Measurements from ENCODE around the gene ERVFRD-1.
A peak's percentile ranks its signal among the peaks of the same experiment; 100 is the strongest.

ERVFRD-1 gene

GRCh38 chr6:11108726-11109125 is 2.8 kb downstream of the ERVFRD-1 start:
- Histone ChIP-seq H3K9me3 (ENCODE audit: control insufficient read depth in 2 of 2, low read length in 2 of 2) (no peaks in the 10 kb centered on the region), H3K4me3 (ENCODE audit: low read length in 2 of 2) (no peak overlapping the region), H3K27ac (ENCODE audit: low read length) (no peak overlapping the region), H3K9ac (ENCODE audit: low read length in 2 of 2) (no peak overlapping the region), H3K27me3 (ENCODE audit: control insufficient read depth in 1 of 2, insufficient read depth in 2 of 2, low read length in 2 of 2) (no peaks in the 10 kb centered on the region), H3K36me3 (ENCODE audit: control insufficient read depth in 2 of 2, insufficient read depth in 2 of 2, low read length in 2 of 2) (peaks cover 0 to 2% of the 10 kb centered on the region in 2 donors), H3K4me1 (ENCODE audit: control insufficient read depth, insufficient read depth, low read length) (no peaks in the 10 kb centered on the region)

GRCh38 chr6:11103065-11103464 is 8.5 kb downstream of the ERVFRD-1 start:
- no peaks in the 10 kb centered on the region for H3K9me3 ChIP-seq (ENCODE audit: control insufficient read depth in 2 of 2, low read length in 2 of 2)
- no peak overlapping the region for H3K27ac ChIP-seq (ENCODE audit: low read length)
- H3K36me3 ChIP-seq (ENCODE audit: control insufficient read depth in 2 of 2, insufficient read depth in 2 of 2, low read length in 2 of 2): no peaks in the 10 kb centered on the region
- no peaks in the 10 kb centered on the region for H3K27me3 ChIP-seq (ENCODE audit: control insufficient read depth in 1 of 2, insufficient read depth in 2 of 2, low read length in 2 of 2)
- H3K4me1 ChIP-seq (ENCODE audit: control insufficient read depth, insufficient read depth, low read length): no peaks in the 10 kb centered on the region
- H3K4me3 ChIP-seq (ENCODE audit: low read length in 2 of 2): no peak overlapping the region
- no peak overlapping the region for H3K9ac ChIP-seq (ENCODE audit: low read length in 2 of 2)

GRCh38 chr6:11101417-11101816 is 10.1 kb downstream of the ERVFRD-1 start:
- Histone ChIP-seq H3K27ac (ENCODE audit: low read length) (no peak overlapping the region), H3K36me3 (ENCODE audit: control insufficient read depth in 2 of 2, insufficient read depth in 2 of 2, low read length in 2 of 2) (no peaks in the 10 kb centered on the region), H3K4me3 (ENCODE audit: low read length in 2 of 2) (no peak overlapping the region), H3K9me3 (ENCODE audit: control insufficient read depth in 2 of 2, low read length in 2 of 2) (no peaks in the 10 kb centered on the region), H3K4me1 (ENCODE audit: control insufficient read depth, insufficient read depth, low read length) (no peaks in the 10 kb centered on the region), H3K9ac (ENCODE audit: low read length in 2 of 2) (no peak overlapping the region), H3K27me3 (ENCODE audit: control insufficient read depth in 1 of 2, insufficient read depth in 2 of 2, low read length in 2 of 2) (no peaks in the 10 kb centered on the region)

GRCh38 chr6:11098004-11098403 is 13.5 kb downstream of the ERVFRD-1 start:
- H3K27ac ChIP-seq (ENCODE audit: low read length): no peak overlapping the region
- no peak overlapping the region for H3K4me3 ChIP-seq (ENCODE audit: low read length in 2 of 2)
- no peak overlapping the region for H3K9ac ChIP-seq (ENCODE audit: low read length in 2 of 2)
- H3K9me3 ChIP-seq (ENCODE audit: control insufficient read depth in 2 of 2, low read length in 2 of 2): no peaks in the 10 kb centered on the region
- H3K4me1 ChIP-seq (ENCODE audit: control insufficient read depth, insufficient read depth, low read length): peaks cover 16% of the 10 kb centered on the region
- no peaks in the 10 kb centered on the region for H3K27me3 ChIP-seq (ENCODE audit: control insufficient read depth in 1 of 2, insufficient read depth in 2 of 2, low read length in 2 of 2)
- H3K36me3 ChIP-seq (ENCODE audit: control insufficient read depth in 2 of 2, insufficient read depth in 2 of 2, low read length in 2 of 2): no peaks in the 10 kb centered on the region

GRCh38 chr6:11097476-11097875 is 14.0 kb downstream of the ERVFRD-1 start:
- no peak overlapping the region for H3K27ac ChIP-seq (ENCODE audit: low read length)

GRCh38 chr6:11096109-11096508 is 15.4 kb downstream of the ERVFRD-1 start:
- Histone ChIP-seq H3K4me1 (ENCODE audit: control insufficient read depth, insufficient read depth, low read length) (peaks cover 17% of the 10 kb centered on the region), H3K27ac (ENCODE audit: low read length) (no peak overlapping the region), H3K36me3 (ENCODE audit: control insufficient read depth in 2 of 2, insufficient read depth in 2 of 2, low read length in 2 of 2) (no peaks in the 10 kb centered on the region), H3K9ac (ENCODE audit: low read length in 2 of 2) (no peak overlapping the region), H3K27me3 (ENCODE audit: control insufficient read depth in 1 of 2, insufficient read depth in 2 of 2, low read length in 2 of 2) (no peaks in the 10 kb centered on the region), H3K4me3 (ENCODE audit: low read length in 2 of 2) (no peak overlapping the region), H3K9me3 (ENCODE audit: control insufficient read depth in 2 of 2, low read length in 2 of 2) (no peaks in the 10 kb centered on the region)

More at GRCh38 chr6:11097476-11097875, 14.0 kb downstream of the ERVFRD-1 start:
- H3K36me3 ChIP-seq (ENCODE audit: control insufficient read depth in 2 of 2, insufficient read depth in 2 of 2, low read length in 2 of 2): no peaks in the 10 kb centered on the region
- no peaks in the 10 kb centered on the region for H3K27me3 ChIP-seq (ENCODE audit: control insufficient read depth in 1 of 2, insufficient read depth in 2 of 2, low read length in 2 of 2)
- H3K4me1 ChIP-seq (ENCODE audit: control insufficient read depth, insufficient read depth, low read length): peaks cover 17% of the 10 kb centered on the region
- H3K9me3 ChIP-seq (ENCODE audit: control insufficient read depth in 2 of 2, low read length in 2 of 2): no peaks in the 10 kb centered on the region
- H3K4me3 ChIP-seq (ENCODE audit: low read length in 2 of 2): no peak overlapping the region
- no peak overlapping the region for H3K9ac ChIP-seq (ENCODE audit: low read length in 2 of 2)

- no peaks in the 10 kb centered on the region for H3K9me3 ChIP-seq (ENCODE audit: control insufficient read depth in 2 of 2, low read length in 2 of 2)
- H3K27me3 ChIP-seq (ENCODE audit: control insufficient read depth in 1 of 2, insufficient read depth in 2 of 2, low read length in 2 of 2): no peaks in the 10 kb centered on the region
- H3K9ac ChIP-seq (ENCODE audit: low read length in 2 of 2): peak overlapping the region; percentile 79 to 89
- H3K36me3 ChIP-seq (ENCODE audit: control insufficient read depth in 2 of 2, insufficient read depth in 2 of 2, low read length in 2 of 2): no peaks in the 10 kb centered on the region
- H3K27ac ChIP-seq (ENCODE audit: low read length): peak overlapping the region; percentile 64
- peak overlapping the region; percentile 96 for H3K4me3 ChIP-seq (ENCODE audit: low read length in 2 of 2)
- peaks cover 17% of the 10 kb centered on the region for H3K4me1 ChIP-seq (ENCODE audit: control insufficient read depth, insufficient read depth, low read length)
Measured at GRCh38 chr6:11094941-11095340, 16.6 kb downstream of the ERVFRD-1 start.

- H3K27ac ChIP-seq (ENCODE audit: low read length): peak overlapping the region; percentile 64
- no peaks in the 10 kb centered on the region for H3K36me3 ChIP-seq (ENCODE audit: control insufficient read depth in 2 of 2, insufficient read depth in 2 of 2, low read length in 2 of 2)
- H3K4me1 ChIP-seq (ENCODE audit: control insufficient read depth, insufficient read depth, low read length): peaks cover 17% of the 10 kb centered on the region
- peak overlapping the region; percentile 96 for H3K4me3 ChIP-seq (ENCODE audit: low read length in 2 of 2)
- no peaks in the 10 kb centered on the region for H3K27me3 ChIP-seq (ENCODE audit: control insufficient read depth in 1 of 2, insufficient read depth in 2 of 2, low read length in 2 of 2)
- H3K9me3 ChIP-seq (ENCODE audit: control insufficient read depth in 2 of 2, low read length in 2 of 2): no peaks in the 10 kb centered on the region
- peak overlapping the region; percentile 79 to 89 for H3K9ac ChIP-seq (ENCODE audit: low read length in 2 of 2)
Measured at GRCh38 chr6:11094411-11094851, 17.1 kb downstream of the ERVFRD-1 start.

- no peaks in the 10 kb centered on the region for H3K9me3 ChIP-seq (ENCODE audit: control insufficient read depth in 2 of 2, low read length in 2 of 2)
- no peaks in the 10 kb centered on the region for H3K36me3 ChIP-seq (ENCODE audit: control insufficient read depth in 2 of 2, insufficient read depth in 2 of 2, low read length in 2 of 2)
- no peaks in the 10 kb centered on the region for H3K27me3 ChIP-seq (ENCODE audit: control insufficient read depth in 1 of 2, insufficient read depth in 2 of 2, low read length in 2 of 2)
- peak within 1 kb of the TSS; percentile 92 for H3K27ac ChIP-seq (ENCODE audit: low read length)
- H3K4me1 ChIP-seq (ENCODE audit: control insufficient read depth, insufficient read depth, low read length): peaks cover 17% of the 10 kb centered on the region
- H3K9ac ChIP-seq (ENCODE audit: low read length in 2 of 2): peak within 1 kb of the TSS; percentile 92 to 94
- peak within 1 kb of the TSS; percentile 96 for H3K4me3 ChIP-seq (ENCODE audit: low read length in 2 of 2)
Measured at GRCh38 chr6:11093626-11094410, 17.7 kb downstream of the ERVFRD-1 start, which contains the start of gene SMIM13. TSS of gene SMIM13 (plus strand) at chr6:11093834. CDS start at chr6:11094314, 480 bp downstream.

- Histone ChIP-seq H3K27me3 (ENCODE audit: control insufficient read depth in 1 of 2, insufficient read depth in 2 of 2, low read length in 2 of 2) (no peaks in the 10 kb centered on the region), H3K27ac (ENCODE audit: low read length) (peak overlapping the region; percentile 92), H3K4me3 (ENCODE audit: low read length in 2 of 2) (peak overlapping the region; percentile 96), H3K36me3 (ENCODE audit: control insufficient read depth in 2 of 2, insufficient read depth in 2 of 2, low read length in 2 of 2) (no peaks in the 10 kb centered on the region), H3K9ac (ENCODE audit: low read length in 2 of 2) (peak overlapping the region; percentile 92 to 94), H3K9me3 (ENCODE audit: control insufficient read depth in 2 of 2, low read length in 2 of 2) (no peaks in the 10 kb centered on the region), H3K4me1 (ENCODE audit: control insufficient read depth, insufficient read depth, low read length) (peaks cover 17% of the 10 kb centered on the region)
Measured at GRCh38 chr6:11093376-11093625, 18.2 kb downstream of the ERVFRD-1 start.

GRCh38 chr6:11092668-11093375 is 18.7 kb downstream of the ERVFRD-1 start:
- peak overlapping the region; percentile 92 to 94 for H3K9ac ChIP-seq (ENCODE audit: low read length in 2 of 2)
- H3K9me3 ChIP-seq (ENCODE audit: control insufficient read depth in 2 of 2, low read length in 2 of 2): no peaks in the 10 kb centered on the region
- H3K4me3 ChIP-seq (ENCODE audit: low read length in 2 of 2): peak overlapping the region; percentile 96
- H3K27me3 ChIP-seq (ENCODE audit: control insufficient read depth in 1 of 2, insufficient read depth in 2 of 2, low read length in 2 of 2): no peaks in the 10 kb centered on the region
- no peaks in the 10 kb centered on the region for H3K36me3 ChIP-seq (ENCODE audit: control insufficient read depth in 2 of 2, insufficient read depth in 2 of 2, low read length in 2 of 2)
- H3K4me1 ChIP-seq (ENCODE audit: control insufficient read depth, insufficient read depth, low read length): peaks cover 17% of the 10 kb centered on the region
- peak overlapping the region; percentile 92 for H3K27ac ChIP-seq (ENCODE audit: low read length)

All from stomach smooth muscle (tissue), 2 donors.